GM18951 (cell line): ENCODE results near the gene PROSER2.

Experiments
- POLR2A ChIP-seq: IDR thresholded peaks from 4 replicates; pipeline ENCODE4 v1.6.1; 2011; ENCODE audit warnings: mild to moderate bottlenecking; ENCODE audit not compliant: insufficient read length, insufficient read depth; ENCODE audit errors: extremely low read depth
- in situ Hi-C: fragments of 300-500 bp; cut with MboI; formaldehyde crosslinking; loops from one replicate; pipeline ENCODE4 v1.12.0; 2022; ENCODE audit warnings: low sequenced_read_pairs, mixed read lengths, inconsistent platforms; ENCODE audit not compliant: unreplicated experiment

Gene PROSER2

GRCh38 chr10:11794566-11794965 is 28.6 kb upstream of the PROSER2 start:
- in situ Hi-C loops = loop anchor here (10.0 kb wide), 1 partner anchor 190 kb away; no protein-coding TSS in a partner anchor
- TF ChIP-seq POLR2A = no peak

DNA sequence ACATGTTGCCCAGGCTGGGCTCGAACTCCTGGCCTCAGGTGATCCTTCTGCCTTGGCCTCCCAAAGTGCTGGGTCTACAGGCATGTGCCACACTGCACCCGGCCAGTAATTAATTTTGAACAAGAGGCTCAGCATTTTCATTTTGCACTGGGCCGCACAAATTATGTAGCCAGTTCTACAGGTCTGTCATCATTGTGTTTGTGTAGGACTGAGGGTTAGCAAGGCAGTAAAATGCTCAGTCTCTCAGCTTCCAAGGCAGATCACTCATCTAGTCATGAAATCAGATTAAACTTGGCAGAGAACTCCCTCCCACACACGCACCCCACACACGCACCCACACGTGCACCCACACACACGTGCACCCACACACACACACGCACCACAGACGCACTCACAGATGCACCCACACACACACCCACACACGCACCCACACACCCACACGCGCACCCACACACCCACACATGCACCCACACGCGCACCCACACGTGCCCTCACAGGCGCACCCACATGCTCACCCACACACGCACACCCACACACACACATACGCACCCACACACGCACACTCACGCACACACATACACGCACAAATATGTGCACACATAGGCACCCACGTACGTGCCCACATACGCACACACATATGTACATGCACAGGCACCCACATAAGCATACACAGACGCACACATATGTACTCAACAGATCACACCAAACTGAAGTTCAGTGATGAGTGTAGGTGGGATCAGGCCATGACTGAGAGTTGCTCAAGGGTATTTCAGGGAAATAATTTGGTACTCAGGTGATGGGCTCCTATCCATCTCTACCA is 27.8 kb upstream of the PROSER2 start:
- in situ Hi-C loops = loop anchor here (10.0 kb wide), 1 partner anchor 189 kb away; no protein-coding TSS in a partner anchor
- TF ChIP-seq POLR2A = no peak

DNA sequence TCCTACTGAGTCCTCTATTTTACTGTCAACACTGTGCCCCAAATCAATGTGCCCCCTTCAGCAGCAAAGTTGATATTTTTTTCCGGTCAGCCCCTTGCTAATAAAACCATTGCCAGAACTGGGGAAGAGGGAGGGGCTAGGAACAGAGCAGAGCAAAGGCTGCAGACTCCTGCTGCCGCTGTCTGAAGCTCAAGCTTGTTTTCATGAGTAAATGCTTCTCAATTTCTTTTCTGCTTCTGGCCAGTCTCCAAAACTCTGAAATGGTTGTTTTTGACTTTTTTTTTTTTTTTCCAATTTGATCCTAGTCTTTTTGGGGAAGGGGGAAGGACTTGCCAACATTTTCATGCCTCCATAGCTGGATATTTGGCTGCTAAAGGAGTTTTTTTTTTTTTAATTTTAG is 26.7 kb upstream of the PROSER2 start:
- TF ChIP-seq POLR2A = no peak
- in situ Hi-C loops = loop anchor here (10.0 kb wide), 1 partner anchor 188 kb away; no protein-coding TSS in a partner anchor

DNA sequence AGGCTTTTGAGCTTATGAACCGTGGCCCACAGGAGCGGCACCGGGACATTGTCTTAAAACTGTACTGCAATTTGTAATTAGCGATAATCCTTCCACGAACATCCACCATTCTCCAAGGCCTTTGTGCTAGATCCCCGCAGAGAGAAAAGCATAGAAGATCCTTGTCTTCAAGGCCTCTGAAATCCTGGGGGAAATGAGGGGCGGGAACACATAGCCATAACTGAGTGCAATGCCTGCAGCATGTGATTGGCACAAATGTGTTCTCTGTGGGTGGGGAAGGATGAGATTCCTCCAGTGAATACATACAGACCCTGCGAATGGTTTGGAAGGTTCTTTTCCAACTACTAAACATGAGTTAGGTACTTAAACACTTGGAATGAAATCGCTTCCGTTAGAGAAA is 25.9 kb upstream of the PROSER2 start:
- no peak for TF ChIP-seq POLR2A
- in situ Hi-C loops = loop anchor here (10.0 kb wide), 1 partner anchor 188 kb away; no protein-coding TSS in a partner anchor

DNA sequence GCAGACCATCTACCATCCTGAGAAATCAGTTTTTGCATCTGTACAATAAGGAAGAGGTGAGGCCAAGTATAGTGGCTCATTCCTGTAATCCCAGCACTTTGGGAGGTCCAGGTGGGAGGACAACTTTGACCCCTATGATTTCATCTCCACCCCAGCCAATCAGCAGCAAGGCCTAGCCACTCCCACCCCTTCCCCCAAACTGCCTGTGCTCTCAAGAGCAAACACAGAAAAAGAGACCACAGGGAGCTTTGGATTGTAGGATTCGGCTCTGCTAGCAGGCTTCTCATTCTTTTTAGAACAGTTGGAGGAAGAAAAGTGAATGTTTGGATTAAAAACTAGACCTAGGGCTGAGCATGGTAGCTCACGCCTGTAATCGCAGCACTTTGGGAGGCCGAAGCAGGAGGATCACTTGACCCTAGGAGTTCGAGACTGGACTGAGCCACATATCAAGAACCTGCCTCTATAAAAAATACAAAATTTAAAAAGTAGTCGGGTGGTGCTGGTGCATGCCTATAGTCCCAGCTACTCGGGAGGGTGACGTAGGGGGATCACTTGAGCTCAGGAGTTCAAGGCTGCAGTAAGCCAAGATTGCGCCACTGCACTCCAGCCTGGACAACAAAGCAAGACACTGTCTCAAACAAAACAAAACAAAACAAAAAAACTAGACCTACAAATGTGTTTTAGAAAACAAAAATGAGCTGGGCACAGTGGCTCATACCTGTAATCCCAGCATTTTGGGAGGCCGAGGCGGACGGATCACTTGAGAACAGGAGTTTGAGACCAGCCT is 25.1 kb upstream of the PROSER2 start:
- no peak for TF ChIP-seq POLR2A
- in situ Hi-C loops = loop anchor here (10.0 kb wide), 1 partner anchor 187 kb away; no protein-coding TSS in a partner anchor

DNA sequence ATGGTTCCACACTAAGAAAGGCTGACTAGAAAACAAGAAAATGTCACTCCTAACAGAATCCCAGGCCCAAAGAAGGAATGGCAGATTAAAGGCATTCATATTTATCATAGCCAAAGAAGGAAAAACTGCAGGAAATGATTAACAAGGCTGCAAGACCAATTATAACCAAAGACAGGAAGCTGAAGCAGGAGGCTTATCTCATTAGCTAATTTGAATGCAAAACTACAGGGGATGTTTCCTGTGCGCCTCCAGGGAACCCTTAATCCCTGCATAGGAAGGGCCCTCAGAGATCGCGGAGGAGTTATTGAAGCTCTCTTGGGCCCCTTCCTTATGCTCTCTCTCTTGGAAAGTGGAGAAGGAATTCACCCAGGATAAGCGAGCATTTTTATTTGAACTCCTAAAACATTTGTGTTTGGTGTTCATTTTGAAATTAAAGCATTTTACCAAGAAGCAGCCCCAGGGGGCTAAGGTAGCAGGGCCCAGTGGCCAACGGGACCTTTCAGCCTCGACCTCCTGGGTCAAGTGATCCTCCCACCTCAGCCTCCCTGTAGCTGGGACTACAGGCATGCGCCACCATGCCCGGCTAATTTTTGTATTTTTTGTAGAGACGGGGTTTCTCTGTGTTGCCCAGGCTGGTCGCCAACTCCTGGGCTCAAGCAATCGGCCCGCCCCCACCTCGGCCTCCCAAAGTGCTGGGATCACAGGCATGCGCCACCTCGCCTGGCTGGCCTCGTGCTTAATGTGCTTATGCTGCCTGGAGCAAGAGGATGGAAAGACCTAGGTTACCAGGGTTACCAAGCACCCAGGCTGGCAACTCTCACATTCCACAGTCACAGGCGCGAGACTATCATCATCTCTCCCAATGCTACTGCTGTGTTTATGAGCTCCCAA is 24.1 kb upstream of the PROSER2 start:
- in situ Hi-C loops = loop anchor here (10.0 kb wide), 1 partner anchor 186 kb away; no protein-coding TSS in a partner anchor
- TF ChIP-seq POLR2A = no peak

DNA sequence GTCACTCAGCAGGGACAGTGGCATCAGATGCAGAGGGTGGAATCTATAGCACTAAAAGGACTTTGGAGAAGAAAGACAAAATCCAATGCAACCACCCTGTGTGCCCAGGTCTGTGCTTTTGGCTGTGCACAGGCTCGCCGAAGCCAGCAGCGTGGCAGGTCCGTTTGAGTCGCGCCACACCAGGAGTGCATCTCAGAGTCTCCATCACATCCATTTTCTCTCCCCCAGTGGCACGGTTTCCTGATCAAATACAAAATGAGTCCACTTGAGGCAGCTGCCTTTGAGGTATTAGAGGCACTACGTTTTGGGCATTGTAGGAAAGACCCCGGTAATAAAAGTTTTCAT is 23.4 kb upstream of the PROSER2 start:
- in situ Hi-C loops = loop anchor here (10.0 kb wide), 1 partner anchor 185 kb away; no protein-coding TSS in a partner anchor

DNA sequence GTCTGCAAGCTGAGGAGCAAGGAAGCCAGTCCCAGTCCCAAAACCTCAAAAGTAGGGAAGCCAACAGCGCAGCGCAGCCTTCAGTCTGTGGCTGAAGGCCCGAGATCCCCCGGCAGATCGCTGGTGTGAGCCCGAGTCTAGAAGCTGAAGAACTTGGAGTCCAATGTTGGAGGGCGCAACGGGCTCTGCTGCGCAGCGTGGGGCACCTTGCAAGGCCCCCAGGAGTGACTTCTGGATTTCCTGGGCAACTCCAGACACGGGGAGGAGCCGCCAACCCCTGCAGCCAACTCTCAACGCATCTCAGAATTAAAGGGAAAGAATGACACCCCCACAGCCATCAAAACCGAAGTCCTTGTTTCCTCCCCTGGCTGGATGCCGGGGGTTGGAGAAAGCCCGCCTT is 18.8 kb upstream of the PROSER2 start:
- TF ChIP-seq POLR2A = no peak
- in situ Hi-C loops = no loop called here

More for the DNA sequence above, 23.4 kb upstream of the PROSER2 start:
- TF ChIP-seq POLR2A = no peak

GRCh38 chr10:11805792-11806191 is 17.4 kb upstream of the PROSER2 start:
- no peak for TF ChIP-seq POLR2A
- in situ Hi-C loops = no loop called here

- in situ Hi-C loops = no loop called here
- no peak for TF ChIP-seq POLR2A
Observed at GRCh38 chr10:11806706-11807105, 16.4 kb upstream of the PROSER2 start.

GRCh38 chr10:11808808-11809207 is 14.3 kb upstream of the PROSER2 start:
- TF ChIP-seq POLR2A = no peak
- in situ Hi-C loops = no loop called here

DNA sequence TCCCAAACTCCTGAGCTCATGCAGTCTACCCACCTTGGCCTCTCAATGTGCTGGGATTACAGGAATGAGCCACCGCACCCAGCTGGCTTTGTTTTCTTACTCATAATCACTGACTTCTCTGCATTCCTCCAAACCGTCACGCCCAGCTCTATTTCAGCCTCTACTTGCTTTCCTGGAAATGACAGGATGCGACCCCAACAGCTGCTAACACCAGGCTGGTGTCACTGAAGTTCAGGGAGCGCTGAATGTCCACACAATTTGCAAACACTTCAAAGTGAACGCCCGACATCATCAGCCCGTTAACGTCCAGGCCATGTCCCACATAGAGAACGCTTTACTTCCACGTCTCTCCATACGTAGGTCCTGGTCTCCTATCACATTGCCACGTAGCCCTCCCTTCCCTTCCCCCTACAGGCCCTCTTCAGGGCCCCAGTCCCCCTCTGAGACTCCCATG is 12.8 kb upstream of the PROSER2 start:
- in situ Hi-C loops = no loop called here
- no peak for TF ChIP-seq POLR2A
